ENCODE data around the gene TBX6. TPM values are rescaled to one million over a fixed set of nuclear protein-coding genes. Genes with fewer than 3 reads are reported as not detected.

TBX6 gene
- total RNA-seq, 1 experiment from 2014 or later: 1.6 TPM

DNA sequence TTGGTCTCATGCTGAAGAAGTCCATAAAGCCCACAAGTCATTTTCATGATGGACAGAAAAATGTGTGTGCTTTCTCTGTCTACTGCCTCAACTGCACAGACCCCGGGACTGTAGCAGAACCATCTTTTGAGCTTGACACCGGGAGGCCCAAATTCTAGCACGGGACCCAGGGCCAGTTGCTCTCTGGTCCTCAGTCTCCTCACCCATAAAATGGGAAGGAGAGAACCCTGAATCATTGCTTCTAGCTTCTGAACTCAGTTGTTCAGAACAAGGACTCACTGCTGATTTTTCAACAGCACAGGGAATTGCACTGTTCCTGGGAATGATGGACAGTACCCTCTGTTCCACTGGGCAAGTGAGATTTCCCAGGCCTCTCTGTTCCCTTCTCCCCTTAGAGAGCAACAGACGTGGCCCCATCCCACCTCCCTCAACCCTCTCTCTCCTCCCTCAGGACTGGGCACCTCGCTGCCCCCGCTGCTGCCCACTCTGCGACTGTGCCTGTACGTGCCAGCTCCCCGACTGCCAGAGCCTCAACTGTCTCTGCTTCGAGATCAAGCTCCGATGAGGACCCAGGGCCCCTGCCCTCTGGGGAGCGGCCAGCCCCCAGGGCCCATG lies 28.3 kb downstream of the TBX6 start:
- Histone ChIP-seq H4K5ac (ENCODE audit: insufficient read length, low read depth, low read length) (no peak overlapping the region), H2BK15ac (ENCODE audit: low read depth, low read length) (no peak overlapping the region), H2AK5ac (ENCODE audit: insufficient read length, low read length) (no peak overlapping the region), H3K56ac (ENCODE audit: insufficient read length, low read depth, low read length) (no peak overlapping the region), H3K79me1 (ENCODE audit: insufficient read depth, low read depth, low read length, poor library complexity, severe bottlenecking) (peaks cover 5% of the 10 kb centered on the region), H2BK5ac (ENCODE audit: insufficient read length, low read length) (no peak overlapping the region), H3K18ac (ENCODE audit: insufficient read length, low read depth, low read length) (no peak overlapping the region), H2AFZ (ENCODE audit: low read length) (no peak overlapping the region), H3K4ac (ENCODE audit: low read depth, low read length) (no peak overlapping the region), H4K91ac (ENCODE audit: insufficient read length, low read depth, low read length) (no peak overlapping the region), H3K4me2 (ENCODE audit: insufficient read depth, insufficient read length, low read length) (peak overlapping the region; percentile 89), H3K79me2 (ENCODE audit: insufficient read depth, low read length) (peaks cover 12% of the 10 kb centered on the region; the same call in 1 of the 2 replicates), H2BK20ac (ENCODE audit: low read depth, low read length, poor library complexity, severe bottlenecking) (no peak overlapping the region), H4K20me1 (ENCODE audit: control insufficient read depth, insufficient read depth, insufficient read length) (no peaks in the 10 kb centered on the region), H4K8ac (replicated peaks; ENCODE audit: insufficient read length, low read depth, low read length) (no peak overlapping the region), H3K4me1 (ENCODE audit: insufficient read depth, low read length) (no peaks in the 10 kb centered on the region; the same call in 1 of the 2 replicates), H3K14ac (ENCODE audit: insufficient read depth, low read length) (no peak overlapping the region), H3K27me3 (ENCODE audit: insufficient read depth, low read length) (no peaks in the 10 kb centered on the region), H3K9ac (ENCODE audit: extremely low read depth, insufficient read length, low read length) (no peak overlapping the region), H3K23me2 (ENCODE audit: insufficient read length, low read depth, low read length, poor library complexity, severe bottlenecking) (peaks cover 17% of the 10 kb centered on the region), H3K23ac (ENCODE audit: insufficient read length, low read depth, low read length) (no peak overlapping the region), H3K9me3 (ENCODE audit: control insufficient read depth, low read depth, low read length) (no peaks in the 10 kb centered on the region), H3K27ac (ENCODE audit: insufficient read length, low read depth, low read length) (no peak overlapping the region), H3T11ph (ENCODE audit: low read length) (no peak overlapping the region), H2BK120ac (ENCODE audit: low read depth, low read length, poor library complexity, severe bottlenecking) (no peak overlapping the region), H2BK12ac (ENCODE audit: insufficient read length, low read depth, low read length) (no peak overlapping the region)
- peak overlapping the region in 2 of 3 experiments; percentile 79 to 83; a peak in 2 of 7 replicates for H3K27ac Mint-ChIP-seq
- no peaks in the 10 kb centered on the region; a peak in 1 of 5 replicates for H3K9me3 Mint-ChIP-seq
- TF ChIP-seq, protein P1, sequence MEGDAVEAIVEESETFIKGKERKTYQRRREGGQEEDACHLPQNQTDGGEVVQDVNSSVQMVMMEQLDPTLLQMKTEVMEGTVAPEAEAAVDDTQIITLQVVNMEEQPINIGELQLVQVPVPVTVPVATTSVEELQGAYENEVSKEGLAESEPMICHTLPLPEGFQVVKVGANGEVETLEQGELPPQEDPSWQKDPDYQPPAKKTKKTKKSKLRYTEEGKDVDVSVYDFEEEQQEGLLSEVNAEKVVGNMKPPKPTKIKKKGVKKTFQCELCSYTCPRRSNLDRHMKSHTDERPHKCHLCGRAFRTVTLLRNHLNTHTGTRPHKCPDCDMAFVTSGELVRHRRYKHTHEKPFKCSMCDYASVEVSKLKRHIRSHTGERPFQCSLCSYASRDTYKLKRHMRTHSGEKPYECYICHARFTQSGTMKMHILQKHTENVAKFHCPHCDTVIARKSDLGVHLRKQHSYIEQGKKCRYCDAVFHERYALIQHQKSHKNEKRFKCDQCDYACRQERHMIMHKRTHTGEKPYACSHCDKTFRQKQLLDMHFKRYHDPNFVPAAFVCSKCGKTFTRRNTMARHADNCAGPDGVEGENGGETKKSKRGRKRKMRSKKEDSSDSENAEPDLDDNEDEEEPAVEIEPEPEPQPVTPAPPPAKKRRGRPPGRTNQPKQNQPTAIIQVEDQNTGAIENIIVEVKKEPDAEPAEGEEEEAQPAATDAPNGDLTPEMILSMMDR (conservative IDR thresholded peaks at IDR 0.05): no peak
- H3K4me1 Mint-ChIP-seq: peaks cover 25 to 34% of the 10 kb centered on the region in 2 experiments
- H3K27me3 Mint-ChIP-seq (ENCODE audit: low read depth): no peaks in the 10 kb centered on the region
- no CpG with 5 or more reads among the region's 12 CpGs for WGBS (ENCODE audit: extremely low coverage, insufficient read length, low lambda C conversion rate)
- peak overlapping the region; percentile 88 to 94 for H3K4me3 Mint-ChIP-seq
- DNase-seq: no peak
- peaks cover 16 to 26% (median 18%) of the 10 kb centered on the region in 3 experiments for H3K36me3 Mint-ChIP-seq (ENCODE audit: insufficient read depth in 1 of 3, low read depth in 3 of 3)

Measured in H9 (cell line).